Measurements from ENCODE around the gene MRPL23. TPM values are rescaled to one million over a fixed set of nuclear protein-coding genes. Genes with fewer than 3 reads are reported as not detected.
A peak's percentile ranks its signal among the peaks of the same experiment; 100 is the strongest.

The MRPL23 gene
- total RNA-seq, 1 experiment from 2014 or later = 123 TPM

DNA sequence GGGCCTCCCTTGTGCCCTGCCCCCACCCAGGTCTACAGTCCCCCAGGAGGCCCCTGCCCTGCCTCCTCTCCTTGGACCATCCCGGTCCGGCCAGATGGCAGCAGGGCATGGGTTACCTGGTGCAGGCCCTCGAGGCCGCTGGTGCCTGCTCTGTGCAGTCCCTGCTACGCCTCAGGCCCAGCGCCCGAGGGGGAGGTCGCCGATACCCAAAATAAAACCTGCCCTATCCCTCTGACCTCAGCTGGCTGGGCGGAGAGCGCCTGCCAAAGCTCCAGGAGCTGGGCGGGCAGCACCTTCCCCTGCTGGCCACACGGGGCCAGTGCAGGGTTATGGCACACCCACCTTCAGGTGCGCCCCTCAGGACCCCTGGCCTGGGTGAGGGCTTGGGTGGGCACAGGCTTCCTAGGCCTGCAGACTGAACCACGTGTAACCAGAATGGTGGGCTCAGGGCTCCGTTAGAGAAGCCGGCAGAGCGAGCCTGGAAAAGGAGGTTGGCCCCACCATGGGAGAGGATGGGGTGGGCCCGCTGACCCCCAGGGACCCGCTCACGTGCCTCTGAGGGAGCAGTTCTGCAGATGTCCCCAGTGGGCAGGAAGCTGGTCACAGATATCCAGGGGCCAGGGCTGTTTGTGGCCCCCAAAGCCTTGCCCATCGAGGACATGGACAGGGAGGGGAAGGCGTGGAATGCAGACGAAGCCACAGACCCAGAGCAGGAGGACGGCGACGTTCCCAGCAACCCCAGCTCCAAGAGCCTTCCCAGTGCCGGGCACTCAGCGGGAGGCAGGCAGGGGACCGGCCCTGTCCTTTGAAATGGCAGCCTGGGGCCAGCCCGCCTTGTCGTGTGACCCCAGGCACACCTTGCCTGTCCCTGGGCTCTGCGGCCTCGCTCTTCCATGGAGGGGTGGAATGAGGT is 29.4 kb upstream of the MRPL23 start:
- no peak for TF ChIP-seq SIN3A (IDR thresholded peaks at IDR 0.05; ENCODE audit: borderline replicate concordance, insufficient read depth, low read depth, low read length)
- no peak for TF ChIP-seq REST (IDR thresholded peaks at IDR 0.05; ENCODE audit: insufficient read depth in 1 of 2, low read depth in 2 of 2, low read length in 1 of 2)
- TF ChIP-seq, protein P1, sequence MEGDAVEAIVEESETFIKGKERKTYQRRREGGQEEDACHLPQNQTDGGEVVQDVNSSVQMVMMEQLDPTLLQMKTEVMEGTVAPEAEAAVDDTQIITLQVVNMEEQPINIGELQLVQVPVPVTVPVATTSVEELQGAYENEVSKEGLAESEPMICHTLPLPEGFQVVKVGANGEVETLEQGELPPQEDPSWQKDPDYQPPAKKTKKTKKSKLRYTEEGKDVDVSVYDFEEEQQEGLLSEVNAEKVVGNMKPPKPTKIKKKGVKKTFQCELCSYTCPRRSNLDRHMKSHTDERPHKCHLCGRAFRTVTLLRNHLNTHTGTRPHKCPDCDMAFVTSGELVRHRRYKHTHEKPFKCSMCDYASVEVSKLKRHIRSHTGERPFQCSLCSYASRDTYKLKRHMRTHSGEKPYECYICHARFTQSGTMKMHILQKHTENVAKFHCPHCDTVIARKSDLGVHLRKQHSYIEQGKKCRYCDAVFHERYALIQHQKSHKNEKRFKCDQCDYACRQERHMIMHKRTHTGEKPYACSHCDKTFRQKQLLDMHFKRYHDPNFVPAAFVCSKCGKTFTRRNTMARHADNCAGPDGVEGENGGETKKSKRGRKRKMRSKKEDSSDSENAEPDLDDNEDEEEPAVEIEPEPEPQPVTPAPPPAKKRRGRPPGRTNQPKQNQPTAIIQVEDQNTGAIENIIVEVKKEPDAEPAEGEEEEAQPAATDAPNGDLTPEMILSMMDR (IDR thresholded peaks at IDR 0.05) = peak; percentile 86; the same call in 1 of the 2 replicates
- peaks cover 9% of the 10 kb centered on the region for H3K4me1 ChIP-seq (ENCODE audit: control insufficient read depth, insufficient read depth, low read length)
- CTCF ChIA-PET = interaction anchor here (0.8 to 1.7 kb wide), 4 partner anchors 36 to 224 kb away, joined by 3 to 15 read pairs (median 6); no protein-coding TSS in a partner anchor
- H3K36me3 ChIP-seq (ENCODE audit: control insufficient read depth, insufficient read depth, low read length) = no peaks in the 10 kb centered on the region
- peak; percentile 43 for ATAC-seq
- no peaks in the 10 kb centered on the region for H3K9me3 ChIP-seq (ENCODE audit: control insufficient read depth, insufficient read depth, low read depth, low read length)
- intact Hi-C loops (cut with micrococcal nuclease; ENCODE audit: unreplicated experiment) (no loop called here), in situ Hi-C loops (cut with HindIII; ENCODE audit: low pct_unique_long_range_greater_than_20kb, low sequenced_read_pairs) (no loop called here)
- DNase-seq (ENCODE audit: low read depth, low spot score) = no peak
- POLR2A ChIA-PET = no interaction called here
- BruUV-seq (replicated peaks) = no TSS peak
- no peaks in the 10 kb centered on the region for H3K27me3 ChIP-seq (ENCODE audit: control insufficient read depth, insufficient read depth, low read length)
- H3K4me3 ChIP-seq (ENCODE audit: low read depth in 2 of 2, low read length in 2 of 2) = no peak overlapping the region
- H3K27ac ChIP-seq (ENCODE audit: low read length) = no peak overlapping the region

DNA sequence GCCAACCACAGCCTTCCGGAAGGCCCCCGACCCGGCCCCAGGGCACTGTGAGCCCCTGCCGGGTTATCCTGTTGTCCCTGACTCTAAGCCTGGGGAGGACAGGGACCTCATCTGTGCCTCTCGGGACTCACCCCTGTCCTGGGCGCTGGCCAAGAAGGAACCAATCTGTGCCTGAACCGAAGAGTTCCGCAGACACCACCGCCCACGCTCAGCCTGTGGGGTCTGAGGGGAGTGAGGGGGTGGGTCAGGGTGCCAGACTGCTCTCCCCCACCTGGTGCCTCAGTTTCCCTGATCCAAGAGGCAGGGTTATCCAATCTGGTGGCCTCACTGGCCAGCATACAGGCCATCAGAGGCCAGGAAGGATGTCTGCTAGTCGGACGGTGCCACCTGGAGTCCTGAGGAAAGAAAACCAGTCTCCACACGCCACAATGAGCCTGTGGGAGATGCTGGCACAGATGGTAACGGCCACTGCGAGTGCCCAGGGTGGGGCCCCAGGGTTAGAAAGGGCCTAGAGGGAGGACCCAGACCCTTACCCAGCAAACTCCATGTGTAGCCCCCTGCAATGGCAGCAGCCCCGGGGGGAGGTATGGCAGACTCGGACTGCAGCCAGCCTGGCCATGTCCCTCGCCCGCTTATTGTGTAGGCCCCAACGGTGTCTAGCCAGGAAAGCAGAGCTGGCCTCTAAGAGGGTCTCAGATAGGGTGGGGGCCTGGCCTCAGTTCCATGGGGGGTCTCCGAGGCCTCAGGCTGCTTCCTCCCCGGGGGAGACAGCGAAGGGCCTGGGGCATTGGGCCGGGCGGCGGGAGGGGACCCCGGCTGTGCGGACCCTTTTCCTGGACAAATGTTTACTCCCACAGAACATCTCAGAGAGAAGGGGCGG is 28.5 kb upstream of the MRPL23 start:
- CTCF ChIA-PET = interaction anchor here (0.6 to 2.2 kb wide), 6 partner anchors 20 to 237 kb away, joined by 3 to 13 read pairs (median 4); partner anchors contain the start of gene PRR33
- intact Hi-C loops (cut with micrococcal nuclease; ENCODE audit: unreplicated experiment) = no loop called here
- TF ChIP-seq REST (IDR thresholded peaks at IDR 0.05; ENCODE audit: insufficient read depth in 1 of 2, low read depth in 2 of 2, low read length in 1 of 2) (no peak), TCF7L2 (IDR thresholded peaks at IDR 0.05; ENCODE audit: low read depth, low read length) (no peak), POLR2AphosphoS5 (IDR thresholded peaks at IDR 0.05; ENCODE audit: low read depth, low read length) (no peak), SIN3A (IDR thresholded peaks at IDR 0.05; ENCODE audit: borderline replicate concordance, insufficient read depth, low read depth, low read length) (no peak)
- TF ChIP-seq, protein P1 (IDR thresholded peaks at IDR 0.05) = no peak; the same call in 1 of the 2 replicates

More for the DNA sequence above, 28.5 kb upstream of the MRPL23 start:
- in situ Hi-C loops (cut with HindIII; ENCODE audit: low pct_unique_long_range_greater_than_20kb, low sequenced_read_pairs) = no loop called here
- Histone ChIP-seq H3K4me1 (ENCODE audit: control insufficient read depth, insufficient read depth, low read length) (peaks cover 9% of the 10 kb centered on the region), H3K9me3 (ENCODE audit: control insufficient read depth, insufficient read depth, low read depth, low read length) (no peaks in the 10 kb centered on the region), H3K4me3 (ENCODE audit: low read depth in 2 of 2, low read length in 2 of 2) (no peak overlapping the region), H3K36me3 (ENCODE audit: control insufficient read depth, insufficient read depth, low read length) (no peaks in the 10 kb centered on the region), H3K27me3 (ENCODE audit: control insufficient read depth, insufficient read depth, low read length) (no peaks in the 10 kb centered on the region), H3K27ac (ENCODE audit: low read length) (no peak overlapping the region)
- BruUV-seq (replicated peaks) = no TSS peak
- ATAC-seq (peak; percentile 69), DNase-seq (ENCODE audit: low read depth, low spot score) (no peak)
- POLR2A ChIA-PET = no interaction called here

Data from Panc1 (cell line).